Immature natural killer cell (primary cell): ENCODE measurements around the gene PGR. TPM values are rescaled to one million over a fixed set of nuclear protein-coding genes. Genes with fewer than 3 reads are reported as not detected.

Experiments
- DNase-seq, 3 donors: peaks; one replicate each; pipeline ENCODE4 v3.0.0; 2022; ENCODE audit warnings: mixed read lengths in 1 of 3
- H3K27ac Mint-ChIP-seq, 6 donors: one replicate each; pipeline ENCODE4 v1.8.0; 2020; ENCODE audit warnings: mixed read lengths in 6 of 6, mild to moderate bottlenecking in 5 of 6, inconsistent platforms in 4 of 6, moderate library complexity in 3 of 6
- H3K27me3 Mint-ChIP-seq, 3 donors: one replicate each; pipeline ENCODE4 v1.8.0; 2020 to 2021; ENCODE audit warnings: low read depth in 3 of 3, mild to moderate bottlenecking in 3 of 3, mixed read lengths in 3 of 3, moderate library complexity in 3 of 3, inconsistent platforms in 1 of 3
- H3K36me3 Mint-ChIP-seq, 3 donors: one replicate each; pipeline ENCODE4 v1.8.0; 2020; ENCODE audit warnings: mixed read lengths in 3 of 3, inconsistent platforms in 2 of 3, mild to moderate bottlenecking in 2 of 3
- H3K4me1 Mint-ChIP-seq, 2 donors: one replicate each; pipeline ENCODE4 v1.8.0; 2020; ENCODE audit warnings: inconsistent platforms in 2 of 2, mild to moderate bottlenecking in 2 of 2, mixed read lengths in 2 of 2, moderate library complexity in 1 of 2
- H3K4me3 Mint-ChIP-seq, 5 donors: one replicate each; pipeline ENCODE4 v1.8.0; 2020; ENCODE audit warnings: mild to moderate bottlenecking in 5 of 5, mixed read lengths in 5 of 5, inconsistent platforms in 3 of 5, moderate library complexity in 3 of 5
- H3K9me3 Mint-ChIP-seq, 6 donors: one replicate each; pipeline ENCODE4 v1.8.0; 2020; ENCODE audit warnings: mild to moderate bottlenecking in 6 of 6, mixed read lengths in 6 of 6, inconsistent platforms in 4 of 6, moderate library complexity in 3 of 6
- polyA plus RNA-seq, 3 donors: library from polyadenylated mRNA; unstranded; fragments of 300-500 nt; fragmentation: Illumina TruSeq; gene quantifications; one replicate each; pipeline ENCODE4 v1.2.3, GENCODE V29; 2021

PGR gene
- polyA plus RNA-seq, 3 donors from 2014 or later = not detected

DNA sequence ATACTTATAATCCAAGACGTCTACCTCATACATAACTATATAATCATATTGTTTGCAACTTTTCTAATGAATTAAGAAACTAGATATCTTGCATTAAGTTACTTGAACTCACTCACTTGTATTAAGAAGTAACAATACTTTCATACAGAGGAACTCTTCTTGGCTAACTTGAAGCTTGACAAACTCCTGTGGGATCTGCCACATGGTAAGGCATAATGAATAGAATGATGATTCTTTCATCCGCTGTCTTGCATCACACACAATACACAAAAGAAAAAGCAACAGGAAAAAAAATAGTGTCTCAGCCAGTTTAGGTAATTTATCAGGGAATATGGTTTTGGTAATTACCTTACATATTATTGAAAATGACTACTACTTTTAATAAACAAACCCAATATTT lies 79.8 kb downstream of the PGR start:
- Mint-ChIP-seq H3K36me3 (no peaks in the 10 kb centered on the region), H3K4me3 (no peak overlapping the region), H3K27me3 (peaks cover 0 to 1% (median 0%) of the 10 kb centered on the region in 3 donors), H3K4me1 (no peaks in the 10 kb centered on the region), H3K27ac (no peak overlapping the region), H3K9me3 (peaks cover 0 to 19% (median 9%) of the 10 kb centered on the region in 6 donors)
- no peak for DNase-seq

DNA sequence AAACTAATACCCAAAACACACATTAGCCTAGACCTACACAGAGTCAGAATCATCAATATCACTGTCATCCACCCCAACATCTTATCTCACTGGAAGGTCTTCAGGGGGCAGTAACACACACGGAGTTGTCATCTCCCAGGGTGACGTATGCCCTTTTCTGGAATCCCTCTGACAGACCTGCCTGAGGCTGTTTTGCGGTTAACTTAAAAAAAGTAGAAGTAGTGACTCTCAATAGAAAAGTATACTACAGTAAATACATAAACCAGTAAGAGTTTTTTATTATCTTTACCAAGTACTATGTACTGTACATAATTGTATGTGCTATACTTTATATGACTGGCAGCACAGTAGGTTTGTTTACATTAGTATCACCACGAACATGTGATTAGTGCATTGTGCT lies 80.5 kb downstream of the PGR start:
- H3K9me3 Mint-ChIP-seq = peaks cover 0 to 19% (median 9%) of the 10 kb centered on the region in 6 donors
- H3K4me1 Mint-ChIP-seq = no peaks in the 10 kb centered on the region
- no peak overlapping the region for H3K27ac Mint-ChIP-seq
- no peak overlapping the region for H3K4me3 Mint-ChIP-seq
- no peaks in the 10 kb centered on the region for H3K36me3 Mint-ChIP-seq
- H3K27me3 Mint-ChIP-seq = peaks cover 0 to 1% (median 0%) of the 10 kb centered on the region in 3 donors
- DNase-seq = no peak

DNA sequence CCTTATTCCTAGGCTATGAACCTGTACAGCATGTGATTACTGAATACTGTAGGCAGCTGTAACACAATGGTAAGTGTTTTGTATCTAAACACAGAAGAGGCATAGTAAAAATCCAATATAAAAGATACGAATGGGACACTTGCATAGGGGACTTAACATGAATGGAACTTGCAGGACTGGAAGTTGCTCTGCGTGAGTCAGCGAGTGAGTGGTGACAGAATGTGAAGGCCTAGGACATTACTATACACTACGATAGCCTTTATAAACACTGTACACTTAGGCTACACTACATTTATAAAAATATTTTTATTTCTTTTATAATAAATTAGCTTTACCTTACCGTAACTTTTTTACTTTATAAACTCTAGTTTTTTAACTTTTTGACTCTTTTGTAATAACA lies 81.1 kb downstream of the PGR start:
- H3K4me1 Mint-ChIP-seq = no peaks in the 10 kb centered on the region
- H3K4me3 Mint-ChIP-seq = no peak overlapping the region
- H3K27ac Mint-ChIP-seq = no peak overlapping the region
- peaks cover 0 to 1% (median 0%) of the 10 kb centered on the region in 3 donors for H3K27me3 Mint-ChIP-seq
- DNase-seq = no peak
- peaks cover 0 to 19% (median 9%) of the 10 kb centered on the region in 6 donors for H3K9me3 Mint-ChIP-seq
- no peaks in the 10 kb centered on the region for H3K36me3 Mint-ChIP-seq

DNA sequence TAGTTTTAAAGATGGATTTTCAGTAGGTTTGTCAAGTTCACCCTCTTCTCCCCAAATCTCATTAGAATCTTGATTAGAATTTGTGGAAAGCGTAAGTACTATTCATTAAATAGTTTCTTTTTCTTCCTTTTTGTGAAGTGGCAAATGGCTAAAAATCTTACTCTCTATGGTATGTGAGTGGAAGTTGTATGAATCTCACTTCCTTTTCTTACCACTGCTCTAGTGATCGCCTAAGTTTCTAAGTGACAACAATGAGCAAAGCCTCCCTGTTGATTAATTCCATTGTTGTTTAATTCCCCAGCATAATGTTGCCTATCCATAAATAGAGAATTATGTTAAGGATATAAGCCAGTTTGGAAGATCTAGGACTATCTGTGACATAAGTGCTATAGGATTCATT lies 82.7 kb downstream of the PGR start:
- no peaks in the 10 kb centered on the region for H3K4me1 Mint-ChIP-seq
- no peak for DNase-seq
- H3K4me3 Mint-ChIP-seq = no peak overlapping the region
- no peaks in the 10 kb centered on the region for H3K36me3 Mint-ChIP-seq
- no peak overlapping the region for H3K27ac Mint-ChIP-seq
- peaks cover under 1 to 19% (median 6%) of the 10 kb centered on the region in 6 donors for H3K9me3 Mint-ChIP-seq
- H3K27me3 Mint-ChIP-seq = peaks cover 0 to 1% (median 0%) of the 10 kb centered on the region in 3 donors

DNA sequence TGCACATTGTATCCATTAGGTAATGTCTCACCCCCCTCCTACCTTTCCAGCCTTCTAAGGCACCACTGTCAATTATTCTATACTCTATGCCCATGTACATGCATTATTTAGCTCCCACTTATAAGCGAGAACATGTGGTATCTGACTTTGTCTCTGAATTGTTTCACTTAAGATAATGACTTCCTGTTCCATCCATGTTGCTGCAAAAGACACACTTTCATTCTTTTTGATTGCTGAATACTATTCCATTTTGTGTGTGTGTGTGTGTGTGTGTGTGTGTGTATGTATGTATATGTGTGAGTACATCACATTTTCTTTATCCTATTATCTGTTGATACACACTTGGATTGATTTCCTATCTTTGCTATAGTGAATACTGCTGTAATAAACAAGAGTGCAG lies 84.2 kb downstream of the PGR start:
- H3K27me3 Mint-ChIP-seq = peaks cover 0 to 4% (median 0%) of the 10 kb centered on the region in 3 donors
- no peak overlapping the region for H3K27ac Mint-ChIP-seq
- H3K4me3 Mint-ChIP-seq = no peak overlapping the region
- no peaks in the 10 kb centered on the region for H3K36me3 Mint-ChIP-seq
- no peak for DNase-seq
- peaks cover 0 to 22% (median 9%) of the 10 kb centered on the region in 6 donors for H3K9me3 Mint-ChIP-seq
- H3K4me1 Mint-ChIP-seq = no peaks in the 10 kb centered on the region

DNA sequence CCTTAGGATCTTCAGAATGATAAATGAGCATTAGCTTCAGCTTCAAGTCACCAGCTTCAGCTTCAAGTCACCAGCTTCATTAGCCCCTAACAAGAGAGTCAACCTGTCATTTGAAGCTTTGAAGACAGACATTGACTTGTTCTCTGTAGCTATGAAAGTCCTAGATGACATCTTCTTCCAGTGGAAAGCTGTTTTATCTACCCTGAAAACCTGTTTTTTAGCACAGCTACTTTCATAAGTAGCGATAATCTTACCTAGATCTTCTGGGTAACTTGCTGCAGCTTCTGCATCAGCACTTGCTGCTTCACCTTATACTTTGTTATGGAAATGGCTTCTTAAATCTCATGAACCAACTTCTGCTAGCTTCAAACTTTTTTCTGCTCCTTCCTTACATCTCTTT lies 85.7 kb downstream of the PGR start:
- H3K27ac Mint-ChIP-seq = no peak overlapping the region
- H3K27me3 Mint-ChIP-seq = peaks cover 0 to 4% (median 0%) of the 10 kb centered on the region in 3 donors
- peak overlapping the region in 1 of 5 donors; percentile 5 for H3K4me3 Mint-ChIP-seq
- DNase-seq = no peak
- H3K4me1 Mint-ChIP-seq = no peaks in the 10 kb centered on the region
- no peaks in the 10 kb centered on the region for H3K36me3 Mint-ChIP-seq
- peaks cover 1 to 25% (median 9%) of the 10 kb centered on the region in 6 donors for H3K9me3 Mint-ChIP-seq

DNA sequence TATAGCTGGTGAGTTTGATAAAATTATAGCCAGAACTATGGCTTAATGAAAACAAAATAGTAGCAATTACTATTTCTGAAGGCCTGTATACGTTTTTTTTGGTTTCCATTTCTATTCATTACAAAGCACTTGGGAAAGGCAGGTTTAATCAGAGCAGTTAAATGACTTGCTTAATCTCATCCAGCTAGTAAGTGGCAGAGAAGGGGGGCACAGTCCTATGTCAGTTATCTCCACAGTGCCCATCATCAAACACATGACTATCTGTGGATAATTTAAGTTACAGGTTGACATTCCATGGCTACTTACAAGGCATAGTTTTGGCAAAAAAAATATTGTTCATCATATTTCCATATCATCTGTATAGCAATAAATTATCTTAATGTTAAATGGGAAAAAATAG lies 93.7 kb downstream of the PGR start:
- Mint-ChIP-seq H3K27ac (no peak overlapping the region), H3K4me1 (no peaks in the 10 kb centered on the region), H3K9me3 (peaks cover 7 to 19% (median 12%) of the 10 kb centered on the region in 6 donors), H3K36me3 (peaks cover 0 to 3% (median 0%) of the 10 kb centered on the region in 3 donors), H3K4me3 (no peak overlapping the region), H3K27me3 (peaks cover 0 to 4% (median 0%) of the 10 kb centered on the region in 3 donors)
- no peak for DNase-seq

DNA sequence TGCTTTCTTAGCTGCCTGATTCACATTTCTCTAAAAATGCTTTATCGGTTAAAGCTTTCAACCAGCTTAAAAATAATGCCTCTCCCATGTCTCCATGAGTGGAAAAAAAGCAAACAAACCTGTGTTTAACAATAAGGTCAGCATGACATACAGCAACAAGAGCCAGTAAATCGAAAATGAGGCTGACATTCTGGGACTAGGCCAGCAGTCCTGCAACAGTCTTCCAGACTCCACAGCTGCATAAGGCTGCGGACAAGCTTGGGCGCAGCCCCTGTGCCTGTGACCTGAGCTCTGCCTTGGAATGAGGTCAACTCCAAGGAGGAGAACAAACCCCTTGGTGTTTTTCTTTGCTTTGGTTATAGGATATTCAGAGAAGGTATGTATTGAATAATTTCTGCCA lies 95.5 kb downstream of the PGR start:
- no peaks in the 10 kb centered on the region for H3K4me1 Mint-ChIP-seq
- no peaks in the 10 kb centered on the region for H3K27me3 Mint-ChIP-seq
- H3K27ac Mint-ChIP-seq = no peak overlapping the region
- H3K4me3 Mint-ChIP-seq = no peak overlapping the region
- H3K9me3 Mint-ChIP-seq = peaks cover 5 to 13% (median 11%) of the 10 kb centered on the region in 6 donors
- peaks cover 0 to 3% (median 0%) of the 10 kb centered on the region in 3 donors for H3K36me3 Mint-ChIP-seq
- no peak for DNase-seq

DNA sequence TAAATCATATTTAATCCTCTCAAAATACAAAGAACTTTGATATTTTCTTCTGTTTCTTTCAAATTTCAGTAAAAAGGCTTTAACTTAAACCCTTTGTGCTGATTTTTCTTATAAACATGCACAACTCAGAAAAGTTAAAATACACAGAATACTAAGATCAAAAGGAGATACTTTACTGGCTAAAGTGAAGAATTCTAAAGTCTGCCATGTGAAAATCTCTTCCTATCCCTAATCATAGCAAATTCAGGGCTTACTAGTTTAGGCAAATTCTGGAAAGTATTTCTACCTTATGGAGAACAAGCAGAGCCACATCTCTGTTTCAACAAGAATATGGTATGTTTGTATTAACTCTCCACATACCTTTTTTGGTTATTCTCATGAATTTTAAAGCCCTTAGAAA lies 96.6 kb downstream of the PGR start:
- no peak for DNase-seq
- peaks cover 0 to 3% (median 0%) of the 10 kb centered on the region in 3 donors for H3K36me3 Mint-ChIP-seq

DNA sequence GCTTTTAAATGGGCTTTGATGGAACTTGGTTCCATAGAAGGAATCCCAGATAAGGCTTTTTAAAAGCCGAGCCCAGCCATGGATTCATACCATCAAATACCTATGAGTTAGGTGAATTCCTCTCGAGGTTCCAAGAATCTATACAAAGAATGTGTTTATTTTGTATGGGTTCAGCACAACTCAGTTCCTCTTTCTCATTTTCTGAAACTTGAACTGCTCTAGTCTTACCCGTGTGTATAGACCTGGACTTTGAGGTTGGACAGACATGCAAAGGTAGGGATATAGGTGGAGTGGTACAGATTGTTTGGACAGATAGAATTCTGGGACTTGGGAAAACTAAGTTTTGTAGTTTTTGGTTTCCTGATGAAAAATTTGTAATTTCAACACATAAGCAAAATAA lies 97.9 kb downstream of the PGR start:
- DNase-seq = no peak
- no peak overlapping the region for H3K27ac Mint-ChIP-seq
- no peak overlapping the region for H3K4me3 Mint-ChIP-seq
- no peaks in the 10 kb centered on the region for H3K27me3 Mint-ChIP-seq
- H3K4me1 Mint-ChIP-seq = no peaks in the 10 kb centered on the region
- H3K9me3 Mint-ChIP-seq = peaks cover 4 to 13% (median 10%) of the 10 kb centered on the region in 6 donors
- peaks cover 0 to 3% (median 0%) of the 10 kb centered on the region in 3 donors for H3K36me3 Mint-ChIP-seq

More for the DNA sequence above, 96.6 kb downstream of the PGR start:
- Mint-ChIP-seq H3K27ac (no peak overlapping the region), H3K27me3 (no peaks in the 10 kb centered on the region), H3K4me1 (no peaks in the 10 kb centered on the region), H3K9me3 (peaks cover 5 to 13% (median 11%) of the 10 kb centered on the region in 6 donors), H3K4me3 (no peak overlapping the region)

DNA sequence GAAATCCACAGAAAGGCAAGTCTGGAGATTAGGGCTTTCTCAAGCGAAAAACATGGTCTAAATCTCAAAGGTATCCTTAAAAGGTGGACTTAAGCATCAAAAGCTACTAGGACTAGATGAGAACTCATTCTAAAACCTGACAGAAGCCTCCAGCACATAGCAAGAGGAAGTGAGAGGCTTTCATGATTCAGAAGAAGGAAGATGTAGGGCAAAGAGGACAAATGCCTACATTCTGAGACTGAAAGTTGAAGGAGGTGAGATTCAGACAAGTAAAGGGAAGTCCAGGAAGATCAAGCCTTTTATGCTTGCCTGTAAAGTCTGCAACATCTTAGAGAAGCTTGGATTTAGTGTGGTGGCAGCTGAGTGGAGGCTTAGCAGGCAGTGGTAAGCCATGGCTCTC lies 98.9 kb downstream of the PGR start:
- no peak overlapping the region for H3K4me3 Mint-ChIP-seq
- peaks cover 4 to 14% (median 10%) of the 10 kb centered on the region in 6 donors for H3K9me3 Mint-ChIP-seq
- no peaks in the 10 kb centered on the region for H3K27me3 Mint-ChIP-seq
- no peaks in the 10 kb centered on the region for H3K4me1 Mint-ChIP-seq
- no peak for DNase-seq
- H3K36me3 Mint-ChIP-seq = peaks cover 0 to 3% (median 0%) of the 10 kb centered on the region in 3 donors
- H3K27ac Mint-ChIP-seq = no peak overlapping the region

DNA sequence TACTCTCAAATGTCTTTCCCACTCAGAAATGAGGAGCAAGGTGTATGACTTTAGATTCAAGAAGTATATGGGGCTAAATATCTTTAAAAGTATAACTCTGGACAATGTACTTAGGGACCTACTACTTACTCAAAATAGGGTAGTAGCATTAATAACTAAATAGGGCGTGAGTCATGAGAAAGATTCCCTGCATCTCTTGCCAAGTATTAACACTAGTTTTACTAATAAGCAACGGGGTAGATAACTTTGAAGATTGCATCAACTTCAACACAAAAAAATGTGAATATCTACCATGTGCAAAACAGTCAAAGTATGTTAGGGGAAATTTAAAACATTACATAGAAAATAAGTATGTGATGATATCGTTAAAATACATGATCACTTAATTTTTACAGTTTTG lies 99.6 kb downstream of the PGR start:
- Mint-ChIP-seq H3K27me3 (no peaks in the 10 kb centered on the region), H3K36me3 (peaks cover 0 to 3% (median 0%) of the 10 kb centered on the region in 3 donors), H3K4me1 (no peaks in the 10 kb centered on the region), H3K27ac (no peak overlapping the region), H3K4me3 (no peak overlapping the region), H3K9me3 (peaks cover 4 to 15% (median 10%) of the 10 kb centered on the region in 6 donors)
- DNase-seq = no peak

DNA sequence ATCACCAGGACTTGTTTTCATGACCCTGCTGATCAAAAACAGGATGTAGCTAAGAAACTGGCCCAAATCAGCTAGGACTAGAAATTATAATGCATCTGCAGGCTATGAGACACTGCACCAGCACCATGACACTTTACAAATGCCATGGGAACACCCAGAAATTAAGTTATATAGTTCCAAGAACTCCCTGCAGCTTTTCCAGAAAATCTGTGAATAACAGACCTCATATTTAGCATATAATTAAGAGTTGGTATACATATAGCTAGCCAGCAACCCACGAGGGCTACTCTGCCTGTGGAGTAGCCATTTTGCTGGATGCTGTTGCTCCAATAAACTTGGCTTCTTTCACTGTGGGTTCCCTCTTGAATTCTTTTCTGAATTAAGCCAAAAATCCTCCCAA lies 101.0 kb downstream of the PGR start:
- no peaks in the 10 kb centered on the region for H3K4me1 Mint-ChIP-seq

DNA sequence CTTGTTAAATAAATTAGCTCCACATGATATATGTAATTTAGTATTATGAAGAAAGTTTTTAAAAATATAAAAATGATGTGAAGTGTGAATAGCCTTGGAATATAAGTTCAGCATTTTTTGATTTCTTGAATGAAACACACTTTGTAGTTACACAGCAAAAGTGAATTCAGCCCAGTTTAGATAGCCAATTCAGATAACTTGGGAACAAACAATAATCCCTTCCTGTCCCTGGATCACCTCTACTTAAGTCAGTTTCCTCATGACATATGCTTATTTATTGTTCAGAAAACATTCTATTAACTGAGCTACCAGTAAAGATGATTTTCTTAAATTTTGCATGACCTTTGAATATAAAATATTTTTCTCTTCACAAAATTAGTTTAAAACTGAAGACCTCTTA lies 107.4 kb downstream of the PGR start:
- H3K36me3 Mint-ChIP-seq = no peaks in the 10 kb centered on the region
- DNase-seq = no peak

More for the DNA sequence above, 101.0 kb downstream of the PGR start:
- Mint-ChIP-seq H3K4me3 (no peak overlapping the region), H3K27ac (no peak overlapping the region), H3K27me3 (no peaks in the 10 kb centered on the region), H3K9me3 (peaks cover 0 to 15% (median 7%) of the 10 kb centered on the region in 6 donors), H3K36me3 (peaks cover 0 to 3% (median 0%) of the 10 kb centered on the region in 3 donors)
- no peak for DNase-seq

DNA sequence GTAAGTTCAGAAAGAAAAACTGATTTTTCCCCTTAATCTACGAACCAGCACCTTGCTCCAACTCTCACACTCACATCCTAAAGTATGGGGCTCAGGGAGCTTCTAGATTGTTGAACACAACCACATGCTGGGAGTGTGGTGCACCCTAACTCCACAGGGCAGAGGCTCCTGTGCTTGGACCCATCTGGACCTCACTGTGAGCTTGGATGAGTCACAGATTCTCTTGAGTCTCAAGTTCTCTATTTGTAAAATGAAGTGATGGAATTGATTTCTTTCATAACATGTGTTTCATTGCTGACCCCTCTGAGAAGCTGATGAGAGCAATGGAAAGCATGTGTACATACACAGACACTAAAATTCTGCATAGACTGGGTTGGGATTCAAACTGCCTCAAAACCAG lies 109.7 kb downstream of the PGR start:
- H3K27me3 Mint-ChIP-seq = peaks cover 0 to 3% (median 0%) of the 10 kb centered on the region in 3 donors
- no peaks in the 10 kb centered on the region for H3K36me3 Mint-ChIP-seq
- no peaks in the 10 kb centered on the region for H3K4me1 Mint-ChIP-seq
- peaks cover 0 to 14% (median 3%) of the 10 kb centered on the region in 6 donors for H3K9me3 Mint-ChIP-seq
- no peak overlapping the region for H3K27ac Mint-ChIP-seq
- H3K4me3 Mint-ChIP-seq = no peak overlapping the region
- DNase-seq = no peak

More for the DNA sequence above, 107.4 kb downstream of the PGR start:
- H3K9me3 Mint-ChIP-seq = peaks cover 0 to 4% (median 4%) of the 10 kb centered on the region in 6 donors
- H3K4me3 Mint-ChIP-seq = no peak overlapping the region
- H3K27me3 Mint-ChIP-seq = peaks cover 0 to 3% (median 0%) of the 10 kb centered on the region in 3 donors
- H3K4me1 Mint-ChIP-seq = no peaks in the 10 kb centered on the region
- no peak overlapping the region for H3K27ac Mint-ChIP-seq
